Activated T-cell treated with anti-CD3 and anti-CD28 coated beads, Interleukin-2, amount 50 U/mL, for 1 hour (primary cell): Measurements from ENCODE around the gene PELO.

Experiments used
- DNase-seq: peaks from one replicate; pipeline ENCODE4 v3.0.0-alpha.2; 2020

Gene PELO

GRCh38 chr5:52834320-52834719 lies 46.6 kb downstream of the PELO start:
- no peak for DNase-seq

GRCh38 chr5:52837068-52837467 lies 49.4 kb downstream of the PELO start:
- DNase-seq = no peak
